ENCODE results near the gene PDE6G. TPM values are rescaled to one million over a fixed set of nuclear protein-coding genes. Genes with fewer than 3 reads are reported as not detected.

Gene PDE6G
- total and polyA plus RNA-seq, 2 of the 4 experiments (the other 2 are of a cell fraction): 2.7 TPM; not detected in 1

- ATAC-seq (ENCODE audit: low read depth) (peak; percentile 93), DNase-seq (peak; percentile 89)
- peak within 1 kb of the TSS; percentile 90 for H3K14ac ChIP-seq (replicated peaks; ENCODE audit: low read depth, low read length)
- H3K23ac ChIP-seq (ENCODE audit: low read depth, low read length): peak within 1 kb of the TSS; percentile 54
- no peaks in the 10 kb centered on the region for H3K27me3 ChIP-seq (ENCODE audit: control insufficient read depth, insufficient read depth, low read length)
- H4K20me1 ChIP-seq (ENCODE audit: insufficient read depth, low read length): peaks cover 37% of the 10 kb centered on the region
- H3K4me2 ChIP-seq (ENCODE audit: low read depth, low read length): peak within 1 kb of the TSS; percentile 87
- no peak within 1 kb of the TSS for H2BK120ac ChIP-seq (ENCODE audit: low read depth, low read length)
- no peaks in the 10 kb centered on the region for H3K9me1 ChIP-seq (ENCODE audit: insufficient read depth, low read length)
- TF ChIP-seq USF2 (IDR thresholded peaks at IDR 0.05; ENCODE audit: low read depth, low read length) (peak; percentile 1; the same call in 1 of the 2 replicates), BHLHE40 (IDR thresholded peaks at IDR 0.05; ENCODE audit: low read depth, low read length) (no peak), FOS (IDR thresholded peaks at IDR 0.05; ENCODE audit: low read depth, low read length) (peak; percentile 10; the same call in 1 of the 2 replicates), MXI1 (IDR thresholded peaks at IDR 0.05; ENCODE audit: borderline replicate concordance, low read depth, low read length) (peak; percentile 69; the same call in 1 of the 2 replicates), POLR2A (IDR thresholded peaks at IDR 0.05; ENCODE audit: low read depth, low read length) (peak; percentile 83), ELK1 (IDR thresholded peaks at IDR 0.05; ENCODE audit: borderline replicate concordance, low read depth, low read length) (0 out of 2 replicates have a peak, but pooled peaks have one; percentile 3), MAZ (IDR thresholded peaks at IDR 0.05; ENCODE audit: borderline replicate concordance, low read depth, low read length) (peak; percentile 21; the same call in 1 of the 2 replicates), RCOR1 (IDR thresholded peaks at IDR 0.05; ENCODE audit: insufficient replicate concordance, low read length) (no peak)
- in situ Hi-C loops (cut with MboI; ENCODE audit: low sequenced_read_pairs) (no loop called here), intact Hi-C loops (cut with micrococcal nuclease) (no loop called here), dilution Hi-C loops (cut with HindIII; ENCODE audit: low sequenced_read_pairs, unreplicated experiment) (no loop called here)
- POLR2A ChIA-PET (ENCODE audit: unreplicated experiment): interaction anchor here (0.5 to 0.6 kb wide), 3 partner anchors 14 to 840 kb away, joined by 4 to 9 read pairs (median 5); no protein-coding TSS in a partner anchor
- peak within 1 kb of the TSS; percentile 87 for H2AK5ac ChIP-seq (ENCODE audit: low read depth, low read length)
- H2BK5ac ChIP-seq (ENCODE audit: low read depth, low read length, poor library complexity, severe bottlenecking): peak within 1 kb of the TSS; percentile 69
- H2BK15ac ChIP-seq (ENCODE audit: low read depth, low read length): no peak within 1 kb of the TSS
- CTCF ChIA-PET: no interaction called here
- H4K8ac ChIP-seq (ENCODE audit: low read depth in 2 of 2, low read length in 2 of 2): peak within 1 kb of the TSS; percentile 60 to 96
- 1% methylated on average over 62 of the region's 102 CpGs; no CpG with 5 or more reads in 1 of the 2 experiments for WGBS, 2 experiments (ENCODE audit: extremely low coverage in 2 of 2, insufficient read length in 1 of 2)
- H3K56ac ChIP-seq (ENCODE audit: extremely low read depth, insufficient read depth, low read length): peak within 1 kb of the TSS; percentile 74
- H3K4me1 ChIP-seq (ENCODE audit: control insufficient read depth, insufficient read depth, low read length): peaks cover 7% of the 10 kb centered on the region
- H3K36me3 ChIP-seq (ENCODE audit: control insufficient read depth, insufficient read depth, low read length): peaks cover 30% of the 10 kb centered on the region
- H3K9me3 ChIP-seq (ENCODE audit: control insufficient read depth, insufficient read depth, low read length): no peaks in the 10 kb centered on the region
- H2BK20ac ChIP-seq (ENCODE audit: low read depth, low read length): no peak within 1 kb of the TSS
- H3K18ac ChIP-seq (ENCODE audit: low read depth, low read length): no peak within 1 kb of the TSS
- H2AK9ac ChIP-seq (replicated peaks; ENCODE audit: low read depth, low read length, poor library complexity): peak within 1 kb of the TSS; percentile 75
- peaks cover 15 to 57% of the 10 kb centered on the region in 2 experiments for H3K79me1 ChIP-seq (ENCODE audit: low read depth in 1 of 2, low read length in 2 of 2)
- BruUV-seq (replicated peaks): no TSS peak
- H2AFZ ChIP-seq (replicated peaks; ENCODE audit: low read length, poor library complexity): peak within 1 kb of the TSS; percentile 93
- peak within 1 kb of the TSS; percentile 50; the same call in 1 of the 2 replicates for H4K91ac ChIP-seq (ENCODE audit: insufficient read depth, low read depth, low read length)
- H3K27ac ChIP-seq (ENCODE audit: insufficient read depth, low read length): peak within 1 kb of the TSS; percentile 86
- peak within 1 kb of the TSS; percentile 87 for H3K9ac ChIP-seq (ENCODE audit: low read depth, low read length)
- peak within 1 kb of the TSS; percentile 79 for H3K4me3 ChIP-seq (ENCODE audit: insufficient read depth, low read depth, low read length)
- H3K4ac ChIP-seq (ENCODE audit: low read depth, low read length): peak within 1 kb of the TSS; percentile 77
- H4K5ac ChIP-seq (ENCODE audit: low read depth, low read length): peak within 1 kb of the TSS; percentile 62
Measured at GRCh38 chr17:81702934-81703746, 46.8 kb upstream of the PDE6G start, which contains the start of gene MRPL12. Gene MRPL12, plus strand, starts transcription at chr17:81703367. Its CDS starts 135 bp downstream, at chr17:81703502.
